22Rv1 (cell line): ENCODE measurements around the gene PRDM11.

Experiments used
- ZFX ChIP-seq: fragments of 450-650 bp; IDR thresholded peaks from 2 replicates; pipeline ENCODE4 v1.6.1; 2017; ENCODE audit warnings: antibody characterized with exemption, borderline replicate concordance
- TF ChIP-seq, protein P1 (sequence below): fragments of 450-650 bp; IDR thresholded peaks from 2 replicates; pipeline ENCODE4 v1.5.1; 2017; ENCODE audit warnings: mild to moderate bottlenecking

DNA sequence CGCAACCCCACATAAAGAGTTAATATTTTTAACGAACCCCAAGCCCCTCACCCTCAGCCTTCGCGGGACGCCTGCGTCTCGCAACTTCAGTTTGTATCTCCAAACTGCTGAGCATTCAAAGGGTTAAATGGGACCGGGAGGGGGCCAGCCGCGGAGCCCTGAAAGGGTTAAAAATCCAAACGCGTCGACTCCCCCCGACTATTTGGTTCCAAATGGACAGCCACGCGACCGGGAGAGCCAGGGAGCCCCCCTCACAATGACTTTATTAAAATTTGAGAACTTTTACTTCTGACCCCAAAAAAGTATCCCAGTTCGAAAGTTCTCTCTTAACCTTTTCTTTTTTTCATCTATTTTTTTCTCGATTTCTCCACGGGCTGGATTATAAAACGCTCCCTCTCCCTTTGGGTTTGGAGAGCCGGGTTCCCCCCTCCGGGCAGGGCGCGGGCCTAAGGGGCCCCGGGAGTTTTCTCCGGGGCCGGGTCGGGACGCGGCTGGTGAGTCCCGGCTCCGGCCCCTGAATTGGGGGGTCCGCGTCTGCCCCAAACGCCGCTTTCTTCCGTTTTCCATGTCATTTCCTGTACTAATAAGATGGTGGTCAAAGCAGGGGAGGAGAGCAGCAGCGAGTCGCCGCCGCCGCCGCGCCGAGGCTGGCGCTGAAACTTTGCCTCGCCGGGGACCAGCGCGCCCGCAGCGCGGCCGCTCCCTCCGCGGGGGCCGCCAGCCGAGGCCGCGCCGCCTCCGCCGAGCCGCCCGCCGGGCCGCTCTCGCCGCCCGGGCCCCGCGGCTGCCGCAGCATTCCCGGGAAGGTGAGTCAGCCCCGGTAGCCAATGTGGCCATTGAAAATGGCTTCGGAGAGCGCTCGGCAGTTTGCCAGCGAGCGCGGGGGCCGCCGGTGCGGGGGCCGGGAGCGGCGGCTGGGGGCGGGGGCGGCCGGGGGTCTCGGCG, at the start of gene PRDM11:
- TF ChIP-seq, protein P1, sequence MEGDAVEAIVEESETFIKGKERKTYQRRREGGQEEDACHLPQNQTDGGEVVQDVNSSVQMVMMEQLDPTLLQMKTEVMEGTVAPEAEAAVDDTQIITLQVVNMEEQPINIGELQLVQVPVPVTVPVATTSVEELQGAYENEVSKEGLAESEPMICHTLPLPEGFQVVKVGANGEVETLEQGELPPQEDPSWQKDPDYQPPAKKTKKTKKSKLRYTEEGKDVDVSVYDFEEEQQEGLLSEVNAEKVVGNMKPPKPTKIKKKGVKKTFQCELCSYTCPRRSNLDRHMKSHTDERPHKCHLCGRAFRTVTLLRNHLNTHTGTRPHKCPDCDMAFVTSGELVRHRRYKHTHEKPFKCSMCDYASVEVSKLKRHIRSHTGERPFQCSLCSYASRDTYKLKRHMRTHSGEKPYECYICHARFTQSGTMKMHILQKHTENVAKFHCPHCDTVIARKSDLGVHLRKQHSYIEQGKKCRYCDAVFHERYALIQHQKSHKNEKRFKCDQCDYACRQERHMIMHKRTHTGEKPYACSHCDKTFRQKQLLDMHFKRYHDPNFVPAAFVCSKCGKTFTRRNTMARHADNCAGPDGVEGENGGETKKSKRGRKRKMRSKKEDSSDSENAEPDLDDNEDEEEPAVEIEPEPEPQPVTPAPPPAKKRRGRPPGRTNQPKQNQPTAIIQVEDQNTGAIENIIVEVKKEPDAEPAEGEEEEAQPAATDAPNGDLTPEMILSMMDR = no peak
- no peak for TF ChIP-seq ZFX
